Heart left ventricle (tissue), 16 donors: ENCODE data around the gene SMG5. TPM values are rescaled to one million over a fixed set of nuclear protein-coding genes. Genes with fewer than 3 reads are reported as not detected.

Source experiments
- ATAC-seq, 4 donors: fragments of 200-7000 bp; cut with Tn5 transposase; one replicate each; pipeline ENCODE4 v1.9.1; 2020 to 2022; ENCODE audit warnings: moderate library complexity in 4 of 4, mild to moderate bottlenecking in 3 of 4, moderate number of reproducible peaks in 1 of 4
- DNase-seq, 5 donors: peaks; one replicate each; pipeline ENCODE4 v3.0.0-alpha.2; 2020
- H3K27ac ChIP-seq, 12 donors: fragments of 200-600 bp; sonication (generic) in 4 of 12; one replicate each; pipeline versions ENCODE4 v1.5.0 to v1.8.0; 2016 to 2022; ENCODE audit warnings: mild to moderate bottlenecking in 2 of 12
- H3K27me3 ChIP-seq, 9 donors: fragments of 200-600 bp; sonication (generic) in 2 of 9; one replicate each; pipeline versions ENCODE4 v1.5.1 to v1.8.0; 2016 to 2022; ENCODE audit warnings: mild to moderate bottlenecking in 3 of 9
- H3K36me3 ChIP-seq, 9 donors: fragments of 200-600 bp; sonication (generic) in 2 of 9; one replicate each; pipeline versions ENCODE4 v1.5.0 to v1.8.0; 2018 to 2022; ENCODE audit warnings: mild to moderate bottlenecking in 2 of 9
- H3K4me1 ChIP-seq, 12 donors: fragments of 200-600 bp; sonication (generic) in 4 of 12; one replicate each; pipeline versions ENCODE4 v1.5.0 to v1.8.0; 2016 to 2022; ENCODE audit warnings: mild to moderate bottlenecking in 3 of 12
- H3K4me3 ChIP-seq, 12 donors: fragments of 200-600 bp; sonication (generic) in 4 of 12; one replicate each; pipeline versions ENCODE4 v1.5.0 to v1.8.0; 2017 to 2022; ENCODE audit warnings: mild to moderate bottlenecking in 9 of 12, moderate library complexity in 4 of 12
- H3K9me3 ChIP-seq, 12 donors: fragments of 200-600 bp; sonication (generic) in 4 of 12; one replicate each; pipeline versions ENCODE4 v1.5.0 to v1.8.0; 2016 to 2022; ENCODE audit warnings: mild to moderate bottlenecking in 1 of 12
- POLR2A ChIP-seq, 2 donors: fragments of 450-650 bp; IDR thresholded peaks; one replicate each; pipeline ENCODE4 v1.6.1; 2017; ENCODE audit warnings: antibody characterized with exemption in 2 of 2, mild to moderate bottlenecking in 2 of 2, moderate library complexity in 2 of 2
- WGBS, 4 donors: extraction: QIAGEN DNeasy Blood & Tissue Kit in 2 of 4; methylation state at CpG; one replicate each; pipeline versions ENCODE4 v1.1.5 to v1.1.7; 2013 to 2018; 5-methylcytosine and 5-hydroxymethylcytosine counted together
- intact Hi-C, 10 donors: fragments of 100-400 bp; cut with DNase I; formaldehyde crosslinking; loops; one replicate each; pipeline versions ENCODE4 v1.11.1 to v1.14.2; 2022
- polyA plus RNA-seq, 2 donors: library from polyadenylated mRNA; stranded (reverse); fragments of 200-250 nt; gene quantifications; one replicate each; pipeline ENCODE4 v1.2.3, GENCODE V29; 2013
- total RNA-seq, 9 donors: library from RNA; depleted of rRNA in 2 of 9; stranded (reverse); fragments of >200 nt in 2 of 9; fragmentation: NEBNext Ultra II Directional in 3 of 9; extraction: Animal tissue kit (Norgen Biotek cat#: 25700) in 3 of 9; gene quantifications; one replicate each; pipeline versions ENCODE4 v1.1.0 to v1.2.4, GENCODE V29; 2016 to 2023
- TF ChIP-seq, protein P1 (sequence below), 12 donors: fragments of 200-600 bp; sonication (generic) in 4 of 12; IDR thresholded peaks; one replicate each; pipeline versions ENCODE4 v1.5.0 to v1.8.0; 2018 to 2022; ENCODE audit warnings: antibody characterized with exemption in 12 of 12, mild to moderate bottlenecking in 5 of 12
- donor health status: ischemic (EF 13 %, LVEDD 7.1; RV severe dilation, severe dysfunction).
- donor health status: healthy with polysubstance abuse.
- donor health status: DM: no; HTN: yes; CAD: no.
- donor health status: DM: no; HTN: no; CAD: no.
- donor health status: ischemic (EF 25% LVEDD 6.9; RV normal size, moderate dysfunction).
- donor health status: ischemic (EF 25% LVEDD 5.7; RV mildly dilated, moderate dysfunction).
- donor health status: healthy.
- donor health status: DM: yes; HTN: yes; CAD: no.
- donor health status: ischemic (EF 35%, LVEDD 5.7; RV mildly dilated, moderate dysfunction).
- donor health status: nonischemic (EF 11% LVEDD 7.7; RV severe dilation, severe dysfunction).
- donor health status: DM: yes; HTN: yes; CAD: no.
- donor health status: PGD.
- donor health status: ischemic (EF 29% LVEDD 5.4; RV normal size, mild dysfunction).
- donor health status: nonischemic (EF 23%, LVEDD 6.1; RV moderate dilation, normal function).

The SMG5 gene
- total and polyA plus RNA-seq, 11 donors, result 56.3 to 104 (median 89.4) TPM

DNA sequence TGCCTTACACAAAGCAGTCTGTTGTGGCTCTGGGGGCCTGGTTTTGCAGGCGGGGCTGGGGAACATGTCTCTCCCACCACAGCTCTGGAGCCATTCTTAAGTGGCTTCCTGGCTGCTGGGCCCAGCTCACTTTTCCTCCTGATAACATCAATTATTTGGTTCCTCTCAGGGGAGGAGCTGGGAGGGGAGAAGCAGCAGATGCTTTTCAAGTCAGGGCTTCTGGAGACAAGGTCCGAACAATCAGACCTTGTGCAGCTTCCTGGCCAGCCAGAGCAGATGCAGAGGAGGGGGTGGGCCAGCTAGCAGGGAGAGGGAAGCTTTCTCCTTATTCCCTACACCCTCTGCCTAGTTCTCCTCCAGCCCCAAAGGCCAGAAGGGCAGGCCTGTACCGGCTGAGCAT is 31.1 kb downstream of the SMG5 start:
- peaks cover 2 to 79% (median 71%) of the 10 kb centered on the region in 9 donors for H3K36me3 ChIP-seq
- no peak overlapping the region for H3K4me3 ChIP-seq
- peaks cover 0 to 49% (median 26%) of the 10 kb centered on the region in 12 donors for H3K4me1 ChIP-seq
- DNase-seq (peak in 4 of 5 donors; percentile 41 to 51 (median 47)), ATAC-seq (peak; percentile 10 to 75 (median 23))
- H3K27me3 ChIP-seq, result no peaks in the 10 kb centered on the region
- intact Hi-C loops, result loop anchor here in 1 of 10 donors (10.0 kb wide), 1 partner anchor 63 kb away; no protein-coding TSS in a partner anchor
- WGBS, 4 donors, result 27 to 32% (median 28%) methylated on average over 3 of the region's 3 CpGs
- no peak for TF ChIP-seq POLR2A (IDR thresholded peaks at IDR 0.05)
- TF ChIP-seq, protein P1, sequence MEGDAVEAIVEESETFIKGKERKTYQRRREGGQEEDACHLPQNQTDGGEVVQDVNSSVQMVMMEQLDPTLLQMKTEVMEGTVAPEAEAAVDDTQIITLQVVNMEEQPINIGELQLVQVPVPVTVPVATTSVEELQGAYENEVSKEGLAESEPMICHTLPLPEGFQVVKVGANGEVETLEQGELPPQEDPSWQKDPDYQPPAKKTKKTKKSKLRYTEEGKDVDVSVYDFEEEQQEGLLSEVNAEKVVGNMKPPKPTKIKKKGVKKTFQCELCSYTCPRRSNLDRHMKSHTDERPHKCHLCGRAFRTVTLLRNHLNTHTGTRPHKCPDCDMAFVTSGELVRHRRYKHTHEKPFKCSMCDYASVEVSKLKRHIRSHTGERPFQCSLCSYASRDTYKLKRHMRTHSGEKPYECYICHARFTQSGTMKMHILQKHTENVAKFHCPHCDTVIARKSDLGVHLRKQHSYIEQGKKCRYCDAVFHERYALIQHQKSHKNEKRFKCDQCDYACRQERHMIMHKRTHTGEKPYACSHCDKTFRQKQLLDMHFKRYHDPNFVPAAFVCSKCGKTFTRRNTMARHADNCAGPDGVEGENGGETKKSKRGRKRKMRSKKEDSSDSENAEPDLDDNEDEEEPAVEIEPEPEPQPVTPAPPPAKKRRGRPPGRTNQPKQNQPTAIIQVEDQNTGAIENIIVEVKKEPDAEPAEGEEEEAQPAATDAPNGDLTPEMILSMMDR (IDR thresholded peaks at IDR 0.05), result no peak
- no peaks in the 10 kb centered on the region for H3K9me3 ChIP-seq
- H3K27ac ChIP-seq, result peak overlapping the region in 6 of 12 donors; percentile 25 to 54 (median 45)

DNA sequence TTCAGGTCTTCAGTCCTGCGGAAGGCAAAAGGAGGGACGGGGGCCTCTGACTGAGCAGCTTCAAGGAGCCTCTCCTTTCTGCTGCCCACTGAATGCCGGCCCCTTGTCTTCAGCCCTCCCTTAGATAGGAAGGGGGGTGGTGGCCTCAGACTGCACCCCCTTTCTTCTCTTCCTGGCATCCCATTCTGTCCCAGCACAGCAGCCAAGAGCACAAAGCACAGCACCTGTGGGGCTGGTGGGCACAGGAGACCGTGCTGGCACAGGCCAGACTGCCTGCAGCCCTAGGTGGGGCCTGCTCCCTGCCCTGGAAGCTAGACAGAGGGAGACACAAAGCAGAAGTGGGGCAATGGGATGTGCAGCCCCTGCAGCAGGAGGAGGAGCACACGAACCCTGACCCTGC is 33.0 kb downstream of the SMG5 start:
- intact Hi-C loops, result loop anchor here in 1 of 10 donors (10.0 kb wide), 1 partner anchor 65 kb away; no protein-coding TSS in a partner anchor
- H3K4me3 ChIP-seq, result no peak overlapping the region
- H3K4me1 ChIP-seq, result peaks cover 3 to 64% (median 38%) of the 10 kb centered on the region in 12 donors
- WGBS, 4 donors, result 76 to 95% (median 90%) methylated on average over 4 to 5 of the region's 5 CpGs
- ATAC-seq, result no peak
- DNase-seq, result no peak
- H3K9me3 ChIP-seq, result no peaks in the 10 kb centered on the region
- H3K36me3 ChIP-seq, result peaks cover 2 to 59% (median 55%) of the 10 kb centered on the region in 9 donors
- peaks cover 0 to 17% (median 14%) of the 10 kb centered on the region in 9 donors for H3K27me3 ChIP-seq
- H3K27ac ChIP-seq, result no peak overlapping the region
- no peak for TF ChIP-seq POLR2A (IDR thresholded peaks at IDR 0.05)
- TF ChIP-seq, protein P1 (IDR thresholded peaks at IDR 0.05), result no peak

DNA sequence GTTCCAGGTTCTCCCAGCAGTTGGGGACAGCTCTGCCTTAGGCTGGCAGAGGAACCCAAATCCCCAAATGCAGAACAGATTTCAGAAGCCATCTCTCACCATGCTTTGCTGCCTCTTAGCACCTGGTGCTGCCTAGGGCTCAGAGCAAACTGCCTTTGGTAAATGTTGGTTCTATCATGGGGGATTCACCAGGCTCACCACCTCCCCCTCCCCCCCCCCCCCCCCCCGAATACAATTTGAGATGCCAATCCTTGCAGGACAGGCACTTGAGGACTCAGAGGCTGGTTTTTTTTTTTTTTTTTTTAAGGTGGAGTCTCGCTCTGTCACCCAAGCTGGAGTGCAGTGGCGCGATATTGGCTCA is 34.3 kb downstream of the SMG5 start:
- 68 to 83% (median 75%) methylated on average over 4 of the region's 4 CpGs for WGBS, 4 donors
- Histone ChIP-seq H3K27ac (peak overlapping the region in 1 of 12 donors; percentile 38), H3K4me3 (no peak overlapping the region), H3K36me3 (peaks cover 0 to 46% (median 43%) of the 10 kb centered on the region in 9 donors), H3K4me1 (peaks cover 3 to 64% (median 38%) of the 10 kb centered on the region in 12 donors), H3K27me3 (peaks cover 0 to 17% (median 14%) of the 10 kb centered on the region in 9 donors), H3K9me3 (no peaks in the 10 kb centered on the region)
- no peak for TF ChIP-seq POLR2A (IDR thresholded peaks at IDR 0.05)
- TF ChIP-seq, protein P1 (IDR thresholded peaks at IDR 0.05), result no peak
- DNase-seq, result no peak
- ATAC-seq, result peak in 1 of 4 donors; percentile 1
- intact Hi-C loops, result loop anchor here in 1 of 10 donors (10.0 kb wide), 1 partner anchor 66 kb away; no protein-coding TSS in a partner anchor

DNA sequence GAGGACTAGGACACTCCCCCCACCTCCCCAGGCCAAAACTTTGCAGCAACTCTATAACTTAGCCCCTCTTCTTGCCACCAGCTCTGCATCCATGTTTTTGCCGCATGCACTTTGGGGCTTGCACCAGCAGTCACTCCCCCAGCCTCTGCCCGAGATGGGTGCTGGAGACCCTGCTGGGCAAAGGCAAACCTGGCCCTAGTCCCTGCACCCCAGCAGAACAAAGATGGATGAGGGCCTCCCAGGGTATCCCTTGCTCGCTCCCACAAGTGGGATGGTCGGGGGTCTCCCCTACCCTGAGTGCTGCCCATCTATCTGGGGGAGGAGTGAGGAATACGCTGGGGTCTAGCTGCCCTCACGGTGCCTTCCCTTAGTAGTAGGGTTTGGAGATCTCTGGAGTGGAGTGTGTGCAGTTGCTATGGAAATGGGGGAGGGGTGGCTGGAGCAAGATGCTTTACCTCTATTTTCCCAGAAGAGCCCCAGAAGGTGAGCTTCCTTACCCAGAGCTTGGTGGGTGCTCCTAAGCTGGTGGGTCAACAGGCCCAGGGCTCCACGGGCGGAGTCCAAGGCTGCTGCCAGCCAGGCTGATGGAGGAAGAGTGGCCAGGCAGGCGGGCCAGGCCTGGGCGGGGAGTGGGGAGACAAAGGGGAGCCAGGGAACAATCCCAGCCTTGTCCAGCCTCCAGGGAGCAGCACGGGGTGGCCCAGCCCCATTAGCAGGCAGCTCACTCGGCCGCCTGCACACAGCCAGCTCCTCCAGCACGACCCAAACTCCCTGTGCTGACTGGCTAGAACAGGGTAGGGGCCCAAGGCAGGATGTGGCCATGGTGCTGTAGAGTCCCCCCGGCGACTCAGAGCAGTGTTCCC is 34.9 kb downstream of the SMG5 start, which contains the start of gene PAQR6:
Gene PAQR6 (minus strand): TSS at position 597 of the 863 bp plus-strand sequence. CDS start 1,325 bp downstream, outside the sequence.
- intact Hi-C loops, result loop anchor here in 1 of 10 donors (10.0 kb wide), 1 partner anchor 67 kb away; no protein-coding TSS in a partner anchor
- Histone ChIP-seq H3K27ac (peak within 1 kb of the TSS in 1 of 12 donors; percentile 38), H3K27me3 (peaks cover 0 to 17% (median 14%) of the 10 kb centered on the region in 9 donors), H3K36me3 (peaks cover 0 to 40% (median 37%) of the 10 kb centered on the region in 9 donors), H3K4me3 (no peak within 1 kb of the TSS), H3K4me1 (peaks cover 3 to 64% (median 38%) of the 10 kb centered on the region in 12 donors), H3K9me3 (no peaks in the 10 kb centered on the region)
- ATAC-seq, result peak; percentile 12 to 33 (median 29)
- no peak for TF ChIP-seq POLR2A (IDR thresholded peaks at IDR 0.05)
- TF ChIP-seq, protein P1 (IDR thresholded peaks at IDR 0.05), result peak in 1 of 12 donors; percentile 18
- 39 to 60% (median 45%) methylated on average over 13 to 16 of the region's 16 CpGs for WGBS, 4 donors
- DNase-seq, result peak in 3 of 5 donors; percentile 41 to 48 (median 47)
